H1 (cell line): ENCODE measurements around the gene PRKAR1B.

ENCODE experiments used
- CEBPB ChIP-seq: IDR thresholded peaks from 2 replicates; pipeline ENCODE4 v1.6.1; 2012; ENCODE audit warnings: low read depth, low read length
- CTCF ChIP-seq, 3 experiments: IDR thresholded peaks; 1 replicate in 2 of 3; 2 replicates in 1 of 3; pipeline versions ENCODE4 v1.5.1 to v1.6.1; 2011; ENCODE audit warnings: low read length in 3 of 3, mild to moderate bottlenecking in 3 of 3, inconsistent platforms in 2 of 3, low read depth in 1 of 3, moderate library complexity in 1 of 3; ENCODE audit not compliant: insufficient read depth in 1 of 3; ENCODE audit errors: control extremely low read depth in 1 of 3
- EGR1 ChIP-seq: IDR thresholded peaks from 2 replicates; pipeline ENCODE4 v1.6.1; 2011; ENCODE audit warnings: low read depth, low read length, borderline replicate concordance
- EP300 ChIP-seq, 2 experiments: IDR thresholded peaks; 1 replicate in 1 of 2; 2 replicates in 1 of 2; pipeline ENCODE4 v1.6.1; 2011 to 2012; ENCODE audit warnings: low read depth in 2 of 2, low read length in 2 of 2, mild to moderate bottlenecking in 2 of 2, borderline replicate concordance in 1 of 2, inconsistent platforms in 1 of 2, moderate library complexity in 1 of 2
- EZH2 ChIP-seq: fragments of 200-600 bp; sonication (generic); IDR thresholded peaks from 2 replicates; pipeline ENCODE4 v1.7.1; 2012; ENCODE audit warnings: low read depth, mild to moderate bottlenecking, moderate library complexity, low read length, inconsistent platforms; ENCODE audit not compliant: severe bottlenecking
- FOSL1 ChIP-seq: IDR thresholded peaks from 2 replicates; pipeline ENCODE4 v1.6.1; 2011; ENCODE audit warnings: mild to moderate bottlenecking, low read depth, low read length, moderate library complexity; ENCODE audit not compliant: insufficient read depth
- MAX ChIP-seq: IDR thresholded peaks from 2 replicates; pipeline ENCODE4 v1.6.1; 2012; ENCODE audit warnings: inconsistent platforms
- POLR2A ChIP-seq, 2 experiments: IDR thresholded peaks; 1 replicate in 1 of 2; 2 replicates in 1 of 2; pipeline ENCODE4 v1.6.1; 2011; ENCODE audit warnings: low read depth in 2 of 2, low read length in 2 of 2, mild to moderate bottlenecking in 2 of 2; ENCODE audit errors: control extremely low read depth in 1 of 2
- POLR2AphosphoS5 ChIP-seq: IDR thresholded peaks from 2 replicates; pipeline ENCODE4 v1.6.1; 2011; ENCODE audit warnings: low read depth, low read length
- POU5F1 ChIP-seq: IDR thresholded peaks from 2 replicates; pipeline ENCODE4 v1.6.1; 2011; ENCODE audit warnings: low read depth, mild to moderate bottlenecking, low read length, moderate library complexity
- SAP30 ChIP-seq: fragments of 300-600 bp; sonication (generic); IDR thresholded peaks from 2 replicates; pipeline ENCODE4 v1.7.1; 2012; ENCODE audit warnings: low read length, moderate library complexity, mild to moderate bottlenecking, inconsistent platforms; ENCODE audit not compliant: insufficient read depth, insufficient replicate concordance
- SP1 ChIP-seq: IDR thresholded peaks from 2 replicates; pipeline ENCODE4 v1.6.1; 2011; ENCODE audit warnings: low read depth, low read length
- SP2 ChIP-seq: IDR thresholded peaks from 2 replicates; pipeline ENCODE4 v1.6.1; 2012; ENCODE audit warnings: mild to moderate bottlenecking, low read length, inconsistent platforms
- ZNF274 ChIP-seq: IDR thresholded peaks from 2 replicates; pipeline ENCODE4 v1.7.0; 2012; ENCODE audit warnings: low read length, borderline replicate concordance; ENCODE audit errors: extremely low read depth

GRCh38 chr7:568031-568951, 158.8 kb downstream of the PRKAR1B start:
- TF ChIP-seq CTCF (IDR thresholded peaks at IDR 0.05; ENCODE audit: control extremely low read depth in 1 of 3, insufficient read depth in 1 of 3, low read depth in 1 of 3, low read length in 3 of 3) (no peak), EP300 (IDR thresholded peaks at IDR 0.05; ENCODE audit: borderline replicate concordance in 1 of 2, low read depth in 2 of 2, low read length in 2 of 2) (no peak), EZH2 (no peak), MAX (no peak), SP2 (no peak), ZNF274 (no peak), SP1 (no peak), POLR2AphosphoS5 (no peak), SAP30 (no peak), EGR1 (no peak), POLR2A (IDR thresholded peaks at IDR 0.05; ENCODE audit: control extremely low read depth in 1 of 2, low read depth in 2 of 2, low read length in 2 of 2) (no peak), CEBPB (no peak), POU5F1 (no peak), FOSL1 (no peak)
